ENCODE data around the gene ZNF71.

ZNF71 gene

DNA sequence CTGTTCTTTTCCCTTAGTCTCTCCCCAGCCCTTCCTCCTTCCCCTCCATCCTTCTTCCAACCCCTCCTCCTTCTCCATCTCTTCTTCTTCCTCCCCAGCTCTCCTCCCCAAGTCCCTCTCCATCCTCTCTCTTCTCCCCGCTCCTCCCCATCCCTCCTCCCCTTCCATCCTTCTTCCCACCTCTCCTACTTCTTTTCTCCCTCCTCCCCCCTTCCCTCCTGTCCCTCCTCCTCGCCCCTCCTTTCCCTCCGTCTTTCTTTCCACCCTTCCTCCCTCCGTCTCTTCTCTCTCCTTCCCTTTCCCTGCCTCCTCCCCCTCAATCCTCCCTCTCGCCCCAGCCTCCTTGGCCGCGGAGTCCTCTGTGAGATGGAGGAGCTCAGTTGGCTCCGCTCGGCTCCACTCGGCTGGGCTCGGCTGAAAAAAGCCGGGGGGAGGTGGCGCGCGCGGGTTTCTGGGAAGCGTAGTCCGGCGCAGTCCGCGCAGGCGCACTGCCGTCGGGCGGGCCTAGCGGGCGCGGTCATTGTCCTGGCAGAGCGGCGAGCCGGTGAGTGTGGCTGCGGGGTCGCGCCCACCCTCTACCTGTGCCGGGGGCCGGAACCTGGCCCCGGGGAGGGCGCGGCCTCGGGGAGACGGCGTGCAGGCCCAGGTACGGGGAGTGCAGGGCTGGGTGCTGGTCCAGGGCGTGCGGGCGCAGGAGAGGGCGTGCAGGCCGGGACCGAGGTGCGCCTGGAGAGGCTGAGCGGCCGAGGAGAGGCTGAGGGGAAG lies at the start of gene ZNF71:
Gene ZNF71 (plus strand): TSS at position 520 of the 765 bp plus-strand sequence. CDS start 6,257 bp downstream, outside the sequence.
- ATAC-seq (peak; percentile 94), DNase-seq (peak; percentile 91)

GRCh38 chr19:56547535-56547934 lies 47.6 kb upstream of the ZNF71 start:
- DNase-seq (no peak), ATAC-seq (no peak)

DNA sequence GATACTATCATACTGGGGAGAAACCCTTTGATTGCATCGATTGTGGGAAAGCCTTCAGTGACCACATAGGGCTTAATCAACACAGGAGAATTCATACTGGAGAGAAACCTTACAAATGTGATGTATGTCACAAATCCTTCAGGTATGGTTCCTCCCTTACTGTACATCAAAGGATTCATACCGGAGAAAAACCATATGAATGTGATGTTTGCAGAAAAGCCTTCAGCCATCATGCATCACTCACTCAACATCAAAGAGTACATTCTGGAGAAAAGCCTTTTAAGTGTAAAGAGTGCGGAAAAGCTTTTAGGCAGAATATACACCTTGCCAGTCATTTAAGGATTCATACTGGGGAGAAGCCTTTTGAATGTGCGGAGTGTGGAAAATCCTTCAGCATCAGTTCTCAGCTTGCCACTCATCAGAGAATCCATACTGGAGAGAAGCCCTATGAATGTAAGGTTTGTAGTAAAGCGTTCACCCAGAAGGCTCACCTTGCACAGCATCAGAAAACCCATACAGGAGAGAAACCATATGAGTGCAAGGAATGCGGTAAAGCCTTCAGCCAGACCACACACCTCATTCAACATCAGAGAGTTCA lies 40.7 kb upstream of the ZNF71 start:
- DNase-seq, result no peak
- ATAC-seq, result no peak

GRCh38 chr19:56562766-56563165 lies 32.3 kb upstream of the ZNF71 start:
- ATAC-seq (no peak), DNase-seq (no peak)

DNA sequence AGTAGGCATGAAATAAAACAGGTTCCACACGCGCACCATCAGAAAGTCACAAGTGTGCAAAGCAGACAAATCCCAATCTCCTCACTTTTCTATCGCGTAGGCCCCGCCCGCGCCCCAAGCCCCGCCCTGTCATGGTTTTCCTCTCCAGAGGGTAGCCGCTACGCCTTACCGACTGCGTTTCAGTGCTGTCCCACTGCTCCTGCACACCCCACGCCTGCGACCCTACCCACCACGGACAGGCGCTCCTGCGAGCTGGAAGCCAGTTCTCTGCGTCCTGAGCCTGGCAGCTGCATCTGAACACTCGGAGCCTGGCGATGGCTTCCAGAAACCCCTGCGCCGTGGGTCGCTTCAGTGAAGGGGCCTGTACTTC lies 28.2 kb upstream of the ZNF71 start:
- ATAC-seq, result peak; percentile 50
- peak; percentile 68 for DNase-seq

DNA sequence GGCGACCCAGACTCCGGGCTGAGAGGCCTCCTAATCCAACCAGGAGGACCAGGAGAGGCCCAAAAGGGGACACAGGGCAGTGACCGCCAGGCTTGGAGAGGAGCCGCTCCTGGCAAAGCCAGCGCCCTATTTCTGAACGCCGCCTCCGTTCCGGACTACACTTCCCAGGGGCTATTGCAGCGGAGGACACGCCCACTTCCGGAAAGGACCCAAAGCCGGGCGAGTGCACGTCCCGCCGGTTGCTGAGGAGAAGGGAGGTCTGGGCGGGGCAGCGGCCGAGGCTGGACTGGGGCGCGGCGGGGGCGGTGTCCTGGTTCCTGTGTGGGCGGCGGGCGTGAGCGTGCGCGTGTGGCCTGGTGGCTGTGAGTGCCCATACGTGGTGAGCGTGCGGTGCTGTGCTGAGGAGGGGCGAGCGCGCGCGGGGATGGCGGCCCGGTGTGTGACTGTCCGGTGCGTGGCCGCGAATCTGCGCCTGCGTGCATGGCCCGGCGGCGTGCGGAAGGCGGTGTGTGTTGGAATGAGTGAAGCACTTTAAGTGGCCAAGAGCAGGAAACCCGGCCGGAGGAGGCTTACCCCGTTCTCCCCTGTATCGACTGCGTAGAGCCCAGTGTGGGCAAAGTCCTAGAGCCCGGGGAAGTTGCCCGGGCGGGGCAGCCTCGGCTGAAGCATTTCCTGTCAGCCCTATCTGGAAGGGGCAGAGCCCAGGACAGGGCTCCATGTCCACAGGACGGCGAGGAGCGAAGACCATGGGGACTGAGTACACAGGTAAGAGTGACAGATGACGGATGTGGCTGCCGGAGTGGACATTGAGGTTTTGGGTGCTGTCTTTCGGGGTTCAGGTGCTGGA lies 27.6 kb upstream of the ZNF71 start, which contains the start of gene ZNF470:
Gene ZNF470 (plus strand): TSS at position 195 of the 847 bp plus-strand sequence. CDS start 2,844 bp downstream, outside the sequence.
- DNase-seq (peak; percentile 92), ATAC-seq (peak; percentile 99)

DNA sequence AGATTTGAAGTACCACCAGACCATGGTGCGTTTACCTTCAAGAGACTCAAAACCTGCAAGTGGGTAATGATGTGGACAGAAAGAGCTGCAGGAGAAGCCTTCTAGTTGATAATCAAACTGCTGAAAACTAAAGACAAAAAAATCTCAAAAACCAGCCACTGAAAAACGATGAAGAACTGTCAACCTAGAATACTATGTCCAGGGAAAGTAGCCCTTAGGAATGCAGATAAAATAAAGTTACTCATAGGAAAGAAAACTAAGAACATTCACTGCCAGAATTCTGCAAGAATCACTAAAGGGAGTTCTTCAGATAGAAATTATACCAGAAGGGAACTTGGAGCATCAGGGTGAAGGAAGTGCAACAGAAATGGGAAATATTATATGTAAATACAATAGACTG lies 22.5 kb upstream of the ZNF71 start:
- DNase-seq (no peak), ATAC-seq (no peak)

- ATAC-seq (no peak), DNase-seq (no peak)
These were observed 21.2 kb upstream of the ZNF71 start for GRCh38 chr19:56573914-56574313.

DNA sequence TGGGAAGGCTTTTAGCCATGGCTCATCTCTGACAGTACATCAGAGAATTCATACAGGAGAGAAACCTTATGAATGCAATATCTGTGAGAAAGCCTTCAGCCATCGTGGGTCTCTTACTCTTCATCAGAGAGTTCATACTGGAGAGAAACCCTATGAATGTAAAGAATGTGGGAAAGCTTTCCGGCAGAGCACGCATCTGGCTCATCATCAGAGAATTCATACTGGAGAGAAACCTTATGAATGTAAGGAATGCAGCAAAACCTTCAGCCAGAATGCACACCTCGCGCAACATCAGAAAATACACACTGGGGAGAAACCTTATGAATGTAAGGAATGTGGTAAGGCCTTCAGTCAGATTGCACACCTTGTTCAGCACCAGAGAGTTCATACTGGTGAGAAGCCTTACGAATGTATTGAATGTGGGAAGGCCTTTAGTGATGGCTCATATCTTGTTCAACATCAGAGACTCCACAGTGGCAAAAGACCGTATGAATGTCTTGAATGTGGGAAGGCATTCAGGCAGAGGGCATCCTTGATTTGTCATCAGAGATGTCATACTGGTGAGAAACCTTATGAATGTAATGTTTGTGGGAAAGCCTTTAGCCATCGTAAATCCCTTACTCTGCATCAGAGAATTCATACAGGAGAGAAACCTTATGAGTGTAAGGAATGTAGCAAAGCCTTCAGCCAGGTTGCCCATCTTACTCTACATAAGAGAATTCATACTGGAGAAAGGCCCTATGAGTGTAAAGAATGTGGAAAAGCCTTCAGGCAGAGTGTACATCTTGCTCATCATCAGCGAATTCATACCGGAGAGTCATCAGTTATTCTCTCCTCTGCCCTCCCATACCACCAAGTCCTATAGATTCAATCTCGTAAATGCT lies 17.1 kb upstream of the ZNF71 start:
- DNase-seq (no peak), ATAC-seq (no peak)

GRCh38 chr19:56594446-56594782 lies 688 bp upstream of the ZNF71 start:
- ATAC-seq (no peak), DNase-seq (no peak)

GRCh38 chr19:56595548-56595899 lies 422 bp downstream of the ZNF71 start:
- DNase-seq, result no peak

GRCh38 chr19:56596676-56597075 lies 1.6 kb downstream of the ZNF71 start:
- ATAC-seq, result no peak
- no peak for DNase-seq

More at GRCh38 chr19:56595548-56595899, 422 bp downstream of the ZNF71 start:
- peak; percentile 34 for ATAC-seq

DNA sequence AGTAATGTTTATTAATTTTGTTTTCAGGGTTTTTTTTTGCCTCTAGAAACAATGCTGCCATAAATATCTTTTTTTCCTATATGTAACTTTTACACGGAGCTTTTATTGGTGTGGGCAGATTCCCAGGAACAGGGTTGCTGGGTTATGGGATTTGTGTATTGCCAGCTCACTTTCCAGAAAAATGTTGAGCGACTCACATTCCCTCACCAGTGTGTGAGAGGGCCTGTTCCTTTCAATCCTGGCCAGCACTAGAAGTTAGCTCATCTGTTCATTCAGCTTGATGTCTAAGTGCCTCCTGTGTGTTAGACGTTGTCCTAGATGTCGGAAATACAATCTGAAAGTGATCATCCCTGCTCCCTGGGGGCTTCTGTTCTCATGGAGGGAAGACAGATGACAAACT lies 2.6 kb downstream of the ZNF71 start:
- no peak for ATAC-seq
- DNase-seq, result no peak

GRCh38 chr19:56601375-56601774 lies 6.3 kb downstream of the ZNF71 start:
- DNase-seq (no peak), ATAC-seq (no peak)

DNA sequence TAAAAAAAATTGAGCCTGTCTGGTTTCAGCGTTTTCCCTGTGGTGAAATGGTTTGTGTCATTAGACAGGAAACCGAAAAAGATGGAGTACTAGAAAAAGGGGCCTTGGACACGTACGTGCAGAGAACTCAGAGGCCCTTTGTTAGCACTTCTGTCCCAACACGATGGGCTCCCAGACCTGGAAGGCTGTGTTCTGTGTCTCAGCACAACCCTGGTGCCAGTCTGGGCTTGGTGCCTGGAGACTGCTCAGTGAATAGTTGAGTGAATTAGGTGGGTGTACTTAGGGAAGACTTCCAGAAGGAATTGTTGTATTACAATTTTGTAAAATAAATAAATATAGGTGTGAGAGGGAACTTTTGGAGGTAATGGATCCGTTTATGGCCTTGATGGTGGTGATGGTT lies 8.7 kb downstream of the ZNF71 start:
- ATAC-seq (no peak), DNase-seq (no peak)

DNA sequence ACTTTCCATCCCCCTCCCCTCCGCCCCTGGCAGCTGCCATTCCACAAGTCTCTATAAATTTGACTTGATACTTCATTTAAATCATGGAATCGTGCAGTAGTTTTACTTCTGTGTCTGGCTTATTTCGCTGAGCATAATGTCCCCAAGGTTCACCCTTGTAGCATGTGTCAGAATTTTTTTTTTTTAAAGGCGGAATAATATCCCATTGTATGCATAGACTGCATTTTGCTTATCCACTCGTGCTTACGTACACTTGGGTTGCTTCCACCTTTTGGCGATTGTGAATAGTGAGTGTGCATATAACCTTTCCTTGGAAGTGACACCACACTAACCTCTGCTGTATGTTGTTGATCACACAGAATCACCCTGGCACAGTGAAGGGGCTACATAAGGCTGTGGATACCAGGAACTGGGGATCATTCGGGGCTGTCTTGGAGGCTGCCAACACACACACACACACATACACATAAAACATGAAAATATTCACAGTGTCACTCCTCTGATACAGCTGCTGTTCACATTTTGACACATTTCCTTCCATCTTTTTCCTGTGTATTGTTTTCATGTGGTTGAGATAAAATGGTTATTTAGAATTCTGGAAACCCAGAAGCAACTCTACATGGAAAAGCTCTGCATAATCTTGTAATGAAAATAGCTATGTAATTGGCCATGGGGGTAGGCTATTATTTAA lies 13.3 kb downstream of the ZNF71 start:
- ATAC-seq (no peak), DNase-seq (no peak)

DNA sequence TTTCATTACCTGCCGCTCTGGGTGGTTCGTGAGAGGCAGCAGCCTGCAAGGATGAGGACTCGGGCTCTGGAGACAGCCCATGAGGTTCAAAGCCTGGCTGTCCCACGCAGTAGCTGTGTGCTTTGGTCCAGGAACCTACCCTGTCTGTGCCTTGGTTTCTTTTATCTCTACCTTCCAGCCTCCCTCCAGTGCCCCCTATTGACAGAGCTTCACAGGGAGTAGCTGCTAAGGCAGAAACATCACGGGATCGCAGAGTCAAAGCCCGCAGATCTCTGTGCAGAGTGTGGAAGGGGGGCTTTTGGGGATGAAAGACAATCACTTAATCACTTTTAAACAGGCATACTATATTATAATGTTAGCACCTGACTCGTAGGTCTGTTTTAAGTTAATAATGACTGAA lies 16.2 kb downstream of the ZNF71 start:
- DNase-seq, result no peak
- no peak for ATAC-seq

DNA sequence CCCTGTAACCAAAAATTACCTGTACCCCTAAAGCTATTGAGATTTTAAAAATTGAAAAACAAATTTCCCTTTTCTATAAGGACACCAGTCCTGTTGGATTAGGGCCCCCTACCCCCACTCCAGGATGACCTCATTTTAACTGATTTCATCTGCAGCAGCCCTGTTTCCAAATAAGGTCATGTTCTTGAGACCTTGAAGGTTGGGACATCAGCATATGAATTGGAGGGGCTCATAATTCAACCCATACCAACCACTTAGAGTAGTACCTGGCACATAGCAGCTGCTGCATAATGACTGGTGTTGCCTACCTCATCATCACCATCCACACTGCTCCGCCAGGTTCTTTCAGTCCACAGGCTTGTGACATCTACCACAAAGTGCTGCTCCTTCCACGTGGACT lies 17.6 kb downstream of the ZNF71 start:
- no peak for ATAC-seq
- no peak for DNase-seq

DNA sequence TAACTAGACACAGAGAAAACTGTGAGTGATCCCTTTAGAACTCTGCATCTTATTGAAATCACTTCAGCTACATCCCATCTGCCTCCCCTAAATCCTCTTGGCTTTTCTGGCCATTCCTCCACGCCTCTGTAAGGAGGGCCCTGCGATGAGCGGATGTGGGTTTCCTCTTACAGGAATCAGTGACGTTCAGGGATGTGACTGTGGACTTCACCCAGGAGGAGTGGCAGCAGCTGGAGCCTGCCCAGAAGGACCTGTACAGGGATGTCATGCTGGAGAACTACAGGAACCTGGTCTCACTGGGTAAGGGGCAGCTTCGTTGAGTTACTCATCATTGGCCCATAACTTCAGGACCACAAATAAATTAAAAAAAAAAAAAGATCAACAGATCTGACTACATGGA lies 18.5 kb downstream of the ZNF71 start:
- DNase-seq (no peak), ATAC-seq (no peak)

- no peak for ATAC-seq
- DNase-seq, result no peak
These were observed 22.4 kb downstream of the ZNF71 start for GRCh38 chr19:56617531-56617930.

DNA sequence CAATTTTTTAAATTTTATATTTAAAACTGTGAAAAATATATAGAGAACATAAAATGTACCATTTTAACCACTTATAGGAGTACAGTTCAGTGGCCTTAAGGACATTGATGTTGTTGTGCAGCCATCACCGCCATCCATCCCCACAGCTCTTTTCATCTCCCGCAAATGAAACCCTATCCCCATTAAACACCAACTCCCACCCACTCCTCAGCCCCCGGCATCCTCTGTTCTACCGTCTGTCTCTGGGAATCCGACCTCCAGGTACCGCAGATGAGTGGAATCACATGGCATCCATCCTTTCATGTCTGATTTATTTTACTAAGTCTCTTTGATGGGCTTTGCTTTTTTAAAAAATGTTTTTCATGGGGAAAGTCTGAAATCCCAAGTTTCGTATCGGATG lies 24.0 kb downstream of the ZNF71 start:
- DNase-seq, result no peak
- no peak for ATAC-seq

DNA sequence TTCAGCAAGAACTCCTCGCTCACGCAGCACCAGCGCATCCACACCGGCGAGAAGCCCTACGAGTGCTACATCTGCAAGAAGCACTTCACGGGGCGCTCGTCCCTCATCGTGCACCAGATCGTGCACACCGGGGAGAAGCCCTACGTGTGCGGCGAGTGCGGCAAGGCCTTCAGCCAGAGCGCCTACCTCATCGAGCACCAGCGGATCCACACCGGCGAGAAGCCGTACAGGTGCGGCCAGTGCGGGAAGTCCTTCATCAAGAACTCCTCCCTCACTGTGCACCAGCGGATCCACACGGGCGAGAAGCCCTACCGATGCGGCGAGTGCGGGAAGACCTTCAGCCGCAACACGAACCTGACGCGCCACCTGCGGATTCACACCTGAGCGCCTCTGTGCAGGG lies 27.3 kb downstream of the ZNF71 start:
- DNase-seq (no peak), ATAC-seq (no peak)

Data from stimulated activated naive CD8-positive, alpha-beta T cell treated with anti-CD3 and anti-CD28 coated beads, Interleukin-15, Interleukin-2, amounts not matched to agents 100 U/mL and 50 U/mL, for 24 hours (primary cell).